Activated CD4-positive, alpha-beta T cell treated with anti-CD3 and anti-CD28 coated beads, Interleukin-2, amount 50 U/mL, for 24 hours (primary cell): ENCODE data around the gene SLK.

ENCODE experiments used
- DNase-seq, 2 donors: peaks; one replicate each; pipeline ENCODE4 v3.0.0-alpha.2; 2020; ENCODE audit warnings: low read depth in 1 of 2, low spot score in 1 of 2

Gene SLK

DNA sequence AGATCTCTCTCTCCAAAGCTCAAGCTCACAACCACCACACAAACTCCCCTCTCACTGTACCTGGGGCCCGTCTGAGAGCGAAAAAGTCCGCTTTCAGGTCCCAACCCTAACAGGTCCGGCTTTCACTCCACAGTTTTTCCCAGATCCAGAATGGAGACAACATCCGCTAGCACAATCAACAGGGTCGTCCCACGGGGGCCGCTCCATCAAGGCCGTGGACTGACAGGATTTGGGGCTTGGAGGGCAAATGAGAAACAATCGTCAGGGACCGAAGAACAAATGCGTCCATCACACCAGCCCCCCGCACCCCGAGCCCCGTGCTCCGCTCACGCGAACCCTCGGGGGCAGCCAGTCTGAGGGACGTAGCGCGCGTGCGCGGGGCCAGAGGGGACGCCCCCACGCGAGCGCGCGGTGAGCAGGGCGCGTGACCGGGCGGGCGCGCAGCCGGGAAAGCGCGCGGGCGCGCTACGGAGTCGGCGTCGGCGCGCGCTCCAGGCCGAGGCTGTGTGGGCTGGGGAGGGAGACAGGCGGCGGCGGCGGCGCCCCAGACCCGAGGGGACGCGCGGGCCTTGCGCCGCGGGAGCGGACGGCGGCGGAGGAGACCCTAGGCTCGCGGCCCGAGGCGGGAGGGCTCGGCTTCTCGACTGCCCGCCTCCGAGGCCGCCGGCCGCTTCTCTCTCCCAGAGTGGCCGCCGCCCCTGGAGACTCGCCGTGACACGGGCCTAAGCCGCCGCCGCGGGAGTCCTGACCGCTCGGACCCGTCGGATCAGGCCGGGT is at the start of gene SLK:
Gene SLK (plus strand): TSS at position 470 of the 777 bp plus-strand sequence. CDS start 606 bp downstream, outside the sequence.
- DNase-seq: peak; percentile 63 to 70

- no peak for DNase-seq
These were observed 49.5 kb upstream of the SLK start for GRCh38 chr10:103917302-103918052.

- DNase-seq: peak; percentile 88 to 94
These were observed 48.7 kb upstream of the SLK start, which contains the start of gene STN1 for GRCh38 chr10:103918053-103918846. Gene STN1, minus strand, starts transcription at chr10:103918184. Its CDS starts 590 bp downstream, at chr10:103917594.

DNA sequence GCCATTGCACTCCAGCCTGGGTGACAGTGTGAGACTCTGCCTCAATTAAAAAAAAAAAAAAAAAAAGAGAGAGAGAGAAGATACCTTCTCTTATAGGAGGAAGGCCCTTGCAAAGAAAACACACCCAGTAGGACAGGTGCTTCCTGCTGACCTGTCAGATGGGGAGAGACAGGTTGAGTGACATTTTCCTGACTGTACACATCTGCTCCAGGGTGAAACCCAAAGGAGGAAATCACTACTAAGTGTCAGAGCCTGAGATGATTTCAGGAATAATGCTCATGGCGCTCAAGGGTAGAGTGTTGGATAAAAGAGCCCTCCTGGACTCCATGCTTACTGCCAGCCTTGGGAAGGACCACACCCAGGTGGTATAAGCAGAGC is 47.3 kb upstream of the SLK start:
- DNase-seq: no peak

- DNase-seq: no peak
These were observed 45.7 kb upstream of the SLK start for GRCh38 chr10:103921248-103921647.

DNA sequence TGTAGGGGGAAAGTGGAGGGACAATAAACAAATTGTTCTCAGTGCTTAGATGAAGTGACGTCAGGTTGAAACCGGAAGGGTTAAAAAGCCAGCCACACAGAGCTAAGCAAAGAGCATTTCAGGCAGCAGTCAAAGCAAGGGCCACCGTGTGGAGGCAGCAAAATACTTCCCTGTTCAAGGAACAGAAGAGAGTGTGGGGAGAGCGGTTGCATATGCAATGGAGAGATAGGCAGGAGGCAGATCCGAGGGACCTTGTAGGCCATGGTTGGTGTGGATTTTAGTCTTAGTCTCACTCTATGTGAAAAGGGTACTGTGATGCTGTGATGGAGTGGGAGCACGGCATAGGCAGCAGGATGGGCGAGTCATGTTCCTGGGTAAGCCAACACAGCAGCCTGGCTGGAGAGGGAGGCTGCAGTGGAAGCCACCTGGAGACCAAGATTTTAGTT is 45.2 kb upstream of the SLK start:
- no peak for DNase-seq

GRCh38 chr10:103922659-103923058 is 44.3 kb upstream of the SLK start:
- DNase-seq: no peak

DNA sequence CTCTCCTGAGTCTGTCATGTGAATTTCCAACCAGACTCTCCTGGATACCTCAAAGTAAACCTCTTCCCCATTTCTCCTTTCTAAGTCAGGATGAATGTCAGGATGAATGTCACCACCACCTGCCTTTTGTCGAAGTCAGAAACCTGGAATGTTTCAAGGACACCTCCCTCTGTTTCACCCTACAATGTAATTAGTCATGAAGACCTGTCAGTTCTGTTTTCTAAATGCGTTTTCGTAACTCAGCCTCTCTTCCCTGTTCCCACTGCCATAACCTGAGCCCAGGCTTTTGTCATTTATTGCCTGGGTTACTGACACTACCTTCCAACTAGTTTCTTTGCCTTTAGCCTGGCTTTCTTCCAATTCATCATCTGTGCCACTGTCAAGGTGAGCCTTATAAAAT is 43.4 kb upstream of the SLK start:
- no peak for DNase-seq

DNA sequence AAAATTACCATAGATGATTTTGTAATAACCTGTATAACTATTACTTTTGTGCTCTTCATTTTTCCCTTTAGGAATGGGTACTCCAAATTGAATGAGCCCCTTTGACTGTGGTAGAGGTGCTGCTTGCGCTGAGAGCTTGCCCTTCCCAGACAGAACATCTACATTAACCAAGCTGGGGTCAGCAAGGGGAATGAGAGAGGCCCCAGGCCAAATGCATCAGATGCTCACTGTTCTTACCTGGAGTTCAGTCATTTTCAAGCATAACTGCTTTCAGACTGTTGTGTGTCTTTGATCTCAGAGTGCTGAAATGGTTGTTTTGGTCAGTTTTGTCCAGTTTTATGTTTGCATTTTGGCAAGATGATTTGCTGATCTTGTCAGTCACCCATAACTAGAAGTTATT is 41.3 kb upstream of the SLK start:
- DNase-seq: no peak

GRCh38 chr10:103926722-103927319 is 40.1 kb upstream of the SLK start:
- DNase-seq: no peak

GRCh38 chr10:103928784-103929183 is 38.2 kb upstream of the SLK start:
- no peak for DNase-seq

GRCh38 chr10:103929381-103929921 is 37.5 kb upstream of the SLK start:
- no peak for DNase-seq

DNA sequence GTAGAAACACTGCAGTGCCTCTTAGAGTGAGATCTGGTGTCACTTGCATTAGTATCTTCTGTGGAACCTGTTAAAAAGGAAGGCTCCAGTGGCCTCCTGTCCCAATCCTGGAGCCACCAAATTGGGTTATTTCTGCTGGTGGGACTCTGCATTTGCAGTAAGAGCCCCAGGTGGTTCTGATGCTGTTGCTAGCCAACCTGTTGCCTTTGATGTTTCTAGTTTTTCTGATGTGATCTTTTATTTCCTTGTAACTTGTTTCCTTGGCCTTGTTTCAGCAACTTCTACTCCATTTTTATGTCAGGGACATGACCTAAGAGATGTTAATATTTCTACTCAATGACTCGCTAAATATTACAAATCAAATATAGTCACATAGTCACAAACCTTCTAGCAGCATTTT is 36.5 kb upstream of the SLK start:
- DNase-seq: no peak

DNA sequence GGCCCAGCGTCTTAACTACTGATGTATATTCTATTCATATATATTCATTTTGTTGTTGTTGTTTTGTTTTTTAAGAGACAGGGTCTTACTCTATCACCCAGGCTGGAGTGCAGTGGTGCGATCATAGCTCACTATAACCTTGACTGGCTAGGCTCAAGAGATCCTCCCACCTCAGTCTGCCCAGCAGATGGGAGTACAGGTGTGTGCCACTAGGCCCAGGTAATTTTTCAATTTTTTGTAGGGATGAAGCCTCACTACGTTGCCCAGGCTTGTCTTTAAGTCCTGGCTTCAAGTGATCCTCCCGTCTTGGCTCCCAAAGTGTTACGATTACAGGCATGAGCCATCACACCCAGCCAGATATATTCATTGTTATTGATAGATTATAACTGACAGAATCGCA is 36.1 kb upstream of the SLK start:
- DNase-seq: no peak

DNA sequence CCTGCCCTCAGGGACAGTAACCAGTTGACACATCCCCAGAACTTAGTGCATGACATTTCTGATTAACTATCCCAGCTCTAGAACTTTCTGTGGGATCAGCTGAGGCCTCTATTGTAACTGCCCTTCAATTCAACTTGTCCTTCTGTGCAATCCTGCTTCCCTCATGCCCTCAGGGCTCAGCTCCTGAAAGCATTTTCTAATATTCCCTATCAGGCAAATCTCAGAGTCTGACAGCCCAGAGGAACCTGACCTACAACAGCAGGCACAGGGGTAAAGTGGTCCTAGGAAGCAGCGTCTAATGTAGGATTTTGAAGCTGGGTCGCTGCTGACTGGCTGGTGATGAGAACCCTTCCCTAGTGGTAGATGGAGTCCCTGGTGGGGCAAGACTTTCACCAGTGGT is 35.3 kb upstream of the SLK start:
- no peak for DNase-seq

GRCh38 chr10:103932271-103932670 is 34.7 kb upstream of the SLK start:
- DNase-seq: no peak

DNA sequence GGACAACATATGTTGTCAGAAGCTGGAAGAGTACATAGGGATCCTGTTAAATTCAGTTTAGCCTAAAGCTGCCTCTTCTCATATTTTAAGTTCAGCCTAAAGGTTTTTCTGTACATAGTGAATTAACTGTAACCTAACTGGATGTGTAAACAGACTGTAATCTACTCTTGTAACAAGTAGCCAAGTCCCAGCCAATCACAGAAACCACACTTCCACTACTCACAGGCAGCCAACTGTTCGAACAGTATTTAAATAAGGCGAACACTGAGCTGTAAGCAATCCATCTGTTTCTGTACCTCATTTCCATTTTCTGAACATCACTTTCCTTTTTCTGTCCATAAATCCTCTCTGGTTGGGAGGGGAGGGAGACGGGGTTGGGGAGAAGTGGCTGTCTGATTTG is 34.0 kb upstream of the SLK start:
- no peak for DNase-seq

GRCh38 chr10:103933557-103934121 is 33.3 kb upstream of the SLK start:
- no peak for DNase-seq

DNA sequence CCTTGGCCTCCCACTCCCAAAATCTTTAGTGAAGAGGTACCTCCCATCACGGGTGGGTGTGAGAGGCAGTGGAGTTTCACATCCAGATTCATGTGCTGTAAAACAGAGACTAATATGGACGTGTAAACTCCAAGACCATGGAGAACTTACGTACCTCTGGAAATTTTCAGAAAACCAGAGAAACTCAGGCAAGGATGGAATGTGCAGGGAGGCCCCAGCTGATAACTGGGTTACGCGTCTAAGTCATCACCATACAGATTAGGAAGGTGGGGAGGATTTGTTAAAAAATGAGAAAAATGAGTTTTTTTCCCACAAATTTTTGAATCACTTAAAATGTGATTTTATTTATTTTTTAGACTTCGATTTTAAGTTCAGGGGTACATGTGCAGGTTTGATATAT is 32.6 kb upstream of the SLK start:
- DNase-seq: no peak

GRCh38 chr10:103936022-103936421 is 30.9 kb upstream of the SLK start:
- no peak for DNase-seq

DNA sequence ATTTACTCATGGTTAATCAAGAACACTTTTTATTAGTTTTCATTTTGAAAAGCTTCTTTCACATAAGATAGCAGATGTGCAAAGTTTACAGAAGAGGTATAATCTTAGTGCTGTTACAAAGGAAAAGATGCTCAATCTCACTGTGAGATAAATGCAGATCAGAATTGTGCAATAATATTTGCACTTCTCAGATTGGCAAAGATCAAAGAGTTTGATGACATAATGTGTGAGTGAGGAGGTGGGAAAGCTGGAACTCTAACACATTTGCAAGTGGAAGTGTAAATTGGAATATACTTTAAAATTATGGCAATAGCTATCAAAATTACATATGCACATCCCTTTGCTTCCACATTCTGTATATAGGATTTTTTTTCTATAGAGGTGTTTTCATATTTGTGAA is 27.4 kb upstream of the SLK start:
- DNase-seq: no peak
